GM12892 (cell line): Measurements from ENCODE around the gene ARL13B.

Experiments
- POLR2AphosphoS5 ChIP-seq: IDR thresholded peaks from 2 replicates; pipeline ENCODE4 v1.6.1; 2011; ENCODE audit warnings: low read depth, low read length, control low read depth
- TAF1 ChIP-seq: IDR thresholded peaks from 2 replicates; pipeline ENCODE4 v1.6.1; 2011; ENCODE audit warnings: low read depth, mild to moderate bottlenecking, control low read depth, low read length, borderline replicate concordance

DNA sequence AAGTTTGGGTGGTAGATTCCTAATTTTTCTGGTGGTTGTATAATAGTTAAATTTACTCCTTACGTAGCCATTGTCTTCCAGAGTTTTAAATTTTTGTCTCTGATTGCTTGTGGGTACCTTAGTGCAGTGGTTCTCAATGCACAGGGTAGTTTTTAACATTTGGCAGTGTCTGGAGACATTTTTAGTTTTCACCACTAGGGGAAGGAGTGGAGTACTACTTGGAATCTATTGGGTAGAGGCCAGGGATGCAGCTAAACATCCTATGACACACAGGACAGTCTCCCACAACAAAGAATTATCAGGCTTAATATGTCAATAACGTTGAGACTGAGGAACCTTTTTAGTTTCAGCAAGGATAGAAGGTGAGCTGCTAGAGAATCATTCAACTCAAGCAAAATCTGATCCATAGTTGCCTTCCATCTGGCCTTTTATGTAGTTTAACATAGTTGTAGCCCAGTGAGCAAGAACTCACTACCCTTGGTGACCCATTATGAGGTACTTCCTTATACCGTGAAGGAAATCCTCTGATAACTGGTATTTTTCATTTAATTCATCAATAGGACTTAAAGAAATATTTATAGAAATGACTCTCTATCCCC is 57.1 kb downstream of the ARL13B start:
- no peak for TF ChIP-seq TAF1
- no peak for TF ChIP-seq POLR2AphosphoS5
